Heart right ventricle (tissue), 16 donors: ENCODE data around the gene PDE9A. TPM values are rescaled to one million over a fixed set of nuclear protein-coding genes. Genes with fewer than 3 reads are reported as not detected.

Source experiments
- ATAC-seq, 8 donors: fragments of 200-7000 bp; cut with Tn5 transposase; one replicate each; pipeline ENCODE4 v1.9.1; 2020; ENCODE audit warnings: mild to moderate bottlenecking in 8 of 8, moderate library complexity in 8 of 8, moderate number of reproducible peaks in 1 of 8
- DNase-seq, 2 donors: peaks; one replicate each; pipeline ENCODE4 v3.0.0-alpha.2; 2020
- H3K27ac ChIP-seq, 10 donors: fragments of 200-600 bp; sonication (generic) in 2 of 10; one replicate each; pipeline versions ENCODE4 v1.5.0 to v1.8.0; 2020 to 2022; ENCODE audit warnings: mild to moderate bottlenecking in 3 of 10
- H3K27me3 ChIP-seq, 7 donors: fragments of 200-600 bp; one replicate each; pipeline ENCODE4 v1.8.0; 2021 to 2022; ENCODE audit warnings: mild to moderate bottlenecking in 2 of 7
- H3K36me3 ChIP-seq, 9 donors: fragments of 200-600 bp; sonication (generic) in 1 of 9; one replicate each; pipeline versions ENCODE4 v1.5.0 to v1.8.0; 2020 to 2022; ENCODE audit warnings: mild to moderate bottlenecking in 2 of 9
- H3K4me1 ChIP-seq, 9 donors: fragments of 200-600 bp; sonication (generic) in 1 of 9; one replicate each; pipeline versions ENCODE4 v1.5.0 to v1.8.0; 2020 to 2022; ENCODE audit warnings: mild to moderate bottlenecking in 4 of 9
- H3K4me3 ChIP-seq, 10 donors: fragments of 200-600 bp; sonication (generic) in 2 of 10; one replicate each; pipeline versions ENCODE4 v1.5.0 to v1.8.0; 2020 to 2022; ENCODE audit warnings: mild to moderate bottlenecking in 7 of 10, moderate library complexity in 2 of 10
- H3K9me3 ChIP-seq, 11 donors: fragments of 200-600 bp in 10 of 11; sonication (generic) in 2 of 11; one replicate each; pipeline versions ENCODE4 v1.5.0 to v1.8.0; 2013 to 2022; ENCODE audit warnings: mild to moderate bottlenecking in 2 of 11, control low read depth in 1 of 11, moderate library complexity in 1 of 11
- CTCF ChIP-seq, 9 donors: fragments of 200-600 bp; sonication (generic) in 2 of 9; IDR thresholded peaks; one replicate each; pipeline versions ENCODE4 v1.5.0 to v1.8.0; 2021 to 2022; ENCODE audit warnings: antibody characterized with exemption in 9 of 9, mild to moderate bottlenecking in 5 of 9, moderate library complexity in 1 of 9
- WGBS, 2 donors: extraction: QIAGEN DNeasy Blood & Tissue Kit; methylation state at CpG; one replicate each; pipeline ENCODE4 v1.1.7; 2013; ENCODE audit warnings: inconsistent platforms in 1 of 2; 5-methylcytosine and 5-hydroxymethylcytosine counted together
- intact Hi-C, 10 donors: fragments of 100-400 bp; cut with DNase I; formaldehyde crosslinking; loops; one replicate each; pipeline versions ENCODE4 v1.11.1 to v1.14.2; 2022
- polyA plus RNA-seq, 2 donors: library from polyadenylated mRNA; stranded (reverse); fragments of 200-250 nt; gene quantifications; one replicate each; pipeline ENCODE4 v1.2.3, GENCODE V29; 2013
- total RNA-seq, 10 donors: library from RNA; stranded (reverse); fragmentation: NEBNext Ultra II Directional in 3 of 10; extraction: Animal tissue kit (Norgen Biotek cat#: 25700) in 3 of 10; gene quantifications; one replicate each; pipeline versions ENCODE4 v1.2.1 to v1.2.4, GENCODE V29; 2021 to 2023
- donor health status: Arrhythmogenic right ventricular cardiomyopathy.
- donor health status: ischemic (EF 13 %, LVEDD 7.1; RV severe dilation, severe dysfunction).
- donor health status: healthy with polysubstance abuse.
- donor health status: DM: no; HTN: yes; CAD: no.
- donor health status: DM: no; HTN: no; CAD: no.
- donor health status: ischemic (EF 25% LVEDD 6.9; RV normal size, moderate dysfunction).
- donor health status: ischemic (EF 25% LVEDD 5.7; RV mildly dilated, moderate dysfunction).
- donor health status: healthy.
- donor health status: DM: yes; HTN: yes; CAD: no.
- donor health status: Ischemic cardiomyopathy.
- donor health status: ischemic (EF 35%, LVEDD 5.7; RV mildly dilated, moderate dysfunction).
- donor health status: nonischemic (EF 11% LVEDD 7.7; RV severe dilation, severe dysfunction).
- donor health status: DM: yes; HTN: yes; CAD: no.
- donor health status: PGD.
- donor health status: ischemic (EF 29% LVEDD 5.4; RV normal size, mild dysfunction).
- donor health status: nonischemic (EF 23%, LVEDD 6.1; RV moderate dilation, normal function).

Gene PDE9A
- total and polyA plus RNA-seq, 12 donors = 1.2 to 7.0 (median 2.2) TPM

GRCh38 chr21:42764883-42765282 is 111.5 kb downstream of the PDE9A start:
- intact Hi-C loops = loop anchor here in 1 of 10 donors (5.0 kb wide), 1 partner anchor 78 kb away; no protein-coding TSS in a partner anchor
- Histone ChIP-seq H3K4me1 (no peaks in the 10 kb centered on the region), H3K9me3 (no peaks in the 10 kb centered on the region), H3K27ac (no peak overlapping the region), H3K27me3 (peaks cover 0 to 6% (median 0%) of the 10 kb centered on the region in 7 donors), H3K4me3 (no peak overlapping the region), H3K36me3 (peaks cover 0 to 82% (median 0%) of the 10 kb centered on the region in 9 donors)
- no peak for TF ChIP-seq CTCF (IDR thresholded peaks at IDR 0.05)
- DNase-seq (no peak), ATAC-seq (no peak)
- WGBS, 2 donors = 88 to 98% methylated on average over 1 of the region's 1 CpG

- intact Hi-C loops = loop anchor here in 1 of 10 donors (5.0 kb wide), 1 partner anchor 78 kb away; no protein-coding TSS in a partner anchor
- H3K36me3 ChIP-seq = peaks cover 0 to 85% (median 0%) of the 10 kb centered on the region in 9 donors
- no peaks in the 10 kb centered on the region for H3K4me1 ChIP-seq
- 96 to 98% methylated on average over 4 of the region's 4 CpGs for WGBS, 2 donors
- H3K9me3 ChIP-seq = no peaks in the 10 kb centered on the region
- no peak overlapping the region for H3K27ac ChIP-seq
- DNase-seq (no peak), ATAC-seq (no peak)
- no peak overlapping the region for H3K4me3 ChIP-seq
- no peak for TF ChIP-seq CTCF (IDR thresholded peaks at IDR 0.05)
- peaks cover 0 to 6% (median 0%) of the 10 kb centered on the region in 7 donors for H3K27me3 ChIP-seq
These were observed 112.2 kb downstream of the PDE9A start for GRCh38 chr21:42765656-42766055.

GRCh38 chr21:42766739-42767560 is 113.5 kb downstream of the PDE9A start:
- 85 to 87% methylated on average over 27 of the region's 27 CpGs for WGBS, 2 donors
- no peak for DNase-seq
- peak in 2 of 8 donors; percentile 11 to 44 for ATAC-seq
- no peak overlapping the region for H3K27ac ChIP-seq
- intact Hi-C loops = loop anchor here in 1 of 10 donors (5.0 kb wide), 1 partner anchor 80 kb away; no protein-coding TSS in a partner anchor
- peaks cover 0 to 5% (median 0%) of the 10 kb centered on the region in 7 donors for H3K27me3 ChIP-seq
- H3K36me3 ChIP-seq = peaks cover 0 to 89% (median 3%) of the 10 kb centered on the region in 9 donors
- TF ChIP-seq CTCF (IDR thresholded peaks at IDR 0.05) = no peak
- H3K9me3 ChIP-seq = no peaks in the 10 kb centered on the region
- no peaks in the 10 kb centered on the region for H3K4me1 ChIP-seq
- H3K4me3 ChIP-seq = no peak overlapping the region

- Histone ChIP-seq H3K36me3 (peaks cover 0 to 89% (median 3%) of the 10 kb centered on the region in 9 donors), H3K4me3 (no peak overlapping the region), H3K4me1 (no peaks in the 10 kb centered on the region), H3K27ac (no peak overlapping the region), H3K27me3 (peaks cover 0 to 3% (median 0%) of the 10 kb centered on the region in 7 donors), H3K9me3 (no peaks in the 10 kb centered on the region)
- 96 to 99% methylated on average over 8 of the region's 8 CpGs for WGBS, 2 donors
- intact Hi-C loops = loop anchor here in 1 of 10 donors (5.0 kb wide), 1 partner anchor 80 kb away; no protein-coding TSS in a partner anchor
- no peak for DNase-seq
- TF ChIP-seq CTCF (IDR thresholded peaks at IDR 0.05) = no peak
- ATAC-seq = no peak
These were observed 114.1 kb downstream of the PDE9A start for GRCh38 chr21:42767561-42767835.
